HG03432 (cell line): ENCODE results near the gene ZNF773.

ENCODE experiments used
- ATAC-seq: cut with Tn5 transposase; IDR thresholded peaks from one replicate; pipeline ENCODE4 v1.9.1; 2021; ENCODE audit warnings: mild to moderate bottlenecking, moderate library complexity; ENCODE audit not compliant: unreplicated experiment

Gene ZNF773

DNA sequence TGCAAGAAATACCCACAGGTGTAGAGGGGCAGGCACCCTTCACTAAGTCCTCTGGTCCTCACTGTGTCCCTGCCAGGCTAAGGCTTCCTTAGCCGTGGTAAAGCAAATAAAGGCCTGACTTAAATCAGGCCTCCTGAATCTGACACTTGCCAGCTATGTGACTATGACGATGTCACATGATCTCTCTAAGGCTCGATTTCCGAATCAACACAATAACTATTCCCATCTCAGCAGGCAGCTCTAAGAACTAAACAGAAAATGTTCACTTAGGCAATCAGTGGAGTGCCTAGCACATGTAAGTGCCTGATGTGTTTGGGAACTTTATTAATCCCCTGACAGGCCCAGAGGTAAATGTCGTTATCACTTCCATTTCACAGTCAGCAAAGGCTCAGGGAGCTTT, 57.9 kb downstream of the ZNF773 start:
- ATAC-seq = no peak
